NCI-H345 treated with DMSO at 0.1 percent for 48 hours (cell line): ENCODE results near the gene STAG1.
"Not testable (repeated sequence)": the region's sequence is repeated elsewhere in the genome, so short reads cannot be mapped to it uniquely, and the experiment has no call there.

ENCODE experiments used
- DNase-seq: peaks from one replicate; lab custom pipeline; 2025; ENCODE audit not compliant: unreplicated experiment; lab: John Stamatoyannopoulos, UW

The STAG1 gene

DNA sequence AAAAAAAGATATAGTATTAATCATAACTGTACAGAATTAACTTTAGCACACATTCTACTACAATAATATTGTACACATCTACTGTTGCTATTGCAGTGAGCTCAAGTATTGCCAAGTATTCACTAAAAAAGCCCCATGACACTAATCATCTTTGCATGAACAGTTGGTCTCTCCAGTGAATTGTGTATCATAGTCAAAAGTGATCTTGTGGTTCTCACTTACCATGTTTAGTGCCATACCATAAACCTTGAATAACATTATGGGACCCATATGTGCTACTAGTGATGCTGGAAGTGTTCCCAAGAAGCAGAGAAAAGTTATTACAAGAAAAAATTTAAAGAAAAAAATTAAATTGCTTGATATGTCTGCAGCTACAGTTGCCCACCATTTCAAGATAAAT, 324.9 kb downstream of the STAG1 start:
- DNase-seq = no peak

DNA sequence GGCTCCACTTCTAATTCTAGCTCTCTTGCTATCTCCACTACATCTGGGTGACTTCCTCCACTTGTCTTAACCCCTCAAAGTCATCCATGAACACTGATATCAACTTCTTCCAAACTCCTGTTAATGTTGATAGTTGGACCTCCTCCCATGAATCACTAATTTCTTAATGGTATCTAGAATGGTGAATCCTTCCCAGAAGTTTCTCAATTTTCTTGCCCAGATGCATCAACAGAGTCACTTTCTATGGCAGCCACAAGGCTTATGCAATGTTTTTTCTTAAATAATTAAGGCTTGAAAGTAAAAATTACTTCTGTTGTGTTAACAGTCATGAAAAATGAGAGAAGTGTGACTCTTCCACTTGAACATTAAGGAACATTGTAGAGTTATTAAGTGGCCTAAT, 337.7 kb downstream of the STAG1 start:
- no peak for DNase-seq

DNA sequence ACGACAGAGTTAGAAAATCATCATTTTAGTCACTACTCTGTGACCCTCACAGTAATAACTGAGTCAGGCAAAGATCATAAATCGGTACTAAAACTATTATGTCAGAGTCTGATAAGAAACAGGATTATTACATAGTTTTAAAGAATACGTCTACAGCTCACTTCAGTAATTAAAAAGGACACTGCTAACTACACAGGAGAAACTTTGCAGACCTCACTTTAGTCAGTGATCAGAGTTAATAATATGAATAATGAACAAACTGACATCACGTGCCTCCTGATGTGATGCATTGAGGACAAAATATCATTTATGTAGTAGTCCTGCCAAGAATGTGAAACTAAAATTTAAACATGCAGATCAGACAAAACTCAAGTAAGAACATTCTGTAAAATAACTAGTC, 339.9 kb downstream of the STAG1 start:
- no peak for DNase-seq

DNA sequence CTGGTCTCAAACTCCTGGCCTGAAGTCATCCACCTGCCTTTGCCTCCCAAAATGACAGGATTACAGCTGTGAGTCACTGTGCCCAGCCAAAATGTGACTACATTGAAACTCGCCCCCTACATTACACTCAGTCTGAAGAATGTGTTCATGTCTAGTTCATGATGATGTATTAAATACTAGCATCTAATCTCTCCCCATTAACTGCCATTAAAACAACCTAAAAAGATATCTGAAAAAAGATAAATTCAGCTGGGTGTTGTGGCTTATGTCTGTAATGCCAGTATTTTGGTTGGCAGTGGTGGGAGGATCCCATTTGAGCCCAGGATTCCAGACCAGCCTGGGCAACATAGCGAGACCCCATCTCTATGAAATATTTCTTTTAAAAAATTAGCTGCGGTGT, 342.6 kb downstream of the STAG1 start:
- no peak for DNase-seq

DNA sequence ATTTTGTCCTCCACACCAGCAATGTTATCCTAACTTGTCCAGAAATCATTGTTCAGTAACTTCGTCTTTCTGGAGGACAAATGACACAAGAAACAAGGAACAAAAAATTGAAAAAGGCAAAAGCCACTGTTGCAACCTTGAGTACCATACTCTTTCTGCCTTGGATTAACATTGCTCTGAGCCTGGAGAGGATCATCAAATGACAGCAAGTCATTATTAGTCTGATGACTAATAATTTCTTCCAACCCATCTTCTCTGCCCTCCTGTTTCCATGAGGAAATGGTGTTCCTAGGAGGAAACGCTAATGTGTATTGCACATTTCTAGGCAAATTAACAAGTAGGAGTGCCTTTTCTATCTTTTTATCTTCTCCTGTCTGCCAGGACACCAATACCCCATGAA, 348.1 kb downstream of the STAG1 start:
- DNase-seq = no peak

DNA sequence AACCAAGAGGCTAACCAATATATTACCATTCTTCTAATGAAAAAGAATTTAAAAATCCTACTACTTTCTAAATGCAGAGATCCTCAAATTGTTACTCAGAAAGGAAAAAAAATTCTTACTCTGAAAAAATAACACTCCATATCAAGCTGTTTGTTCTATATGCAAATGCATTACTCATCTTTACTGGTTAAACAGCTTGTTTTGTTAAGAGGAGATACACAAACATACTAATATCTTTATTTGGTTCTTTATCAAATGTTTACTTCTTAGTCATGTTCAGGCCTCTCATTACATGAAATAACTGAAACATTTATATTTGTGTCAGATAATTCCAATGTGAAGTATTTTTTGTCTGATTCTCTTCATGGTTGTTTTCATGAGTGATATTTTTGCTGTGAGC, 355.3 kb downstream of the STAG1 start:
- DNase-seq = no peak

DNA sequence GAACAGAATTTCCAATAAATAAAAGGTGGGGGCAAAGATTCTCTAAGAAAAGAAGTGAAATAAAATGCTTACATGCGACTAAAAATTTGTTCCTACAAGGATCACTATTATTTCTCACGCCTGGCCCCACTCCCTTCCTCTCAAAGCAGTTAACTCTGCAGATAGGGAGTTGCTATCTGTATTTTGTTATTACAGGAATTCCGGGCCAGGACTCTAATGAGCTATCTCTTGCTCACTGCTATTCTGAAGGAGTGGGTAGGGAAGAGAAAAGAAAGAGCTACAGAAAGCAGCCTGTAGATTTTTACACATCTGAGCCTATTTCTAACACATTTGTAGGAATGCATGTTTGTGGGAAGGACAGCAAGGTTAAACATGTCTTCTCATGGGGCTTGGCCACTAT, 361.6 kb downstream of the STAG1 start:
- no peak for DNase-seq

DNA sequence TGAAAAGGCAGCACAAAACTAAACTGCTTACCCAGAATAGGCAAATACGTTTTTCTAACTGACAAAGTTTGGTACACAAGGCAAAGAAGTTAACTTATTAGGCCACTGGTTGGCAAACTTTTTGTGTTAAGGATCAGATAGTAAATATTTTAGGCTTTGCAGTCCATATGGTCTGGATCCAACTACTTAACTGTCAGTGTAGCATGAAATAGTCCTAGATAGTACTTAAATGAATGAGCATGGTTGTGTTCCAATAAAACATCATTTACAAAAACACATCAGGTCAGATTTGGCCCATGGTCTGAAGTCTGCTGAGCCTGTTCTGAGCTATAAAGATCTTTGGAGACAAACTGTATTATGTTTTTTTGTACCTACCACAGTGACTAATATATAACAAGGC, 365.1 kb downstream of the STAG1 start:
- DNase-seq = no peak

DNA sequence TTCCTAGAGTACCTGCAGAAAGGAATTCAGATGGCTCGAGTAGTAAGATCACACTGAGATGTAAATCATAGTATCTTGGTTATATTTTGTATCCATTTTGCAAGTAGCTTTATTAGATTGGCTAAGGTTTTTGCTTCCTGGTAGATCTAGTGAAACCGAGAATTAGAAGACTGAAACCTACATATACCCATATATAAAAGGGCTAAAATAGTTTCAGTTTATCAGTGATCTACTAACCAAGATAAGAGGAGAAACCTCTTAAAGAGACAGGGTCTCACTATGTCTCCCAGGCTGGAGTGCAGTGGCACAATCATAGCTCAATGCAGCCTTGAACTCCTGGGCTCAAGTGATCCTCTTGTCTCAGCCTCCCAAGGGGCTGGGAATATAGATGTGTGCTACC, 366.7 kb downstream of the STAG1 start:
- no peak for DNase-seq

DNA sequence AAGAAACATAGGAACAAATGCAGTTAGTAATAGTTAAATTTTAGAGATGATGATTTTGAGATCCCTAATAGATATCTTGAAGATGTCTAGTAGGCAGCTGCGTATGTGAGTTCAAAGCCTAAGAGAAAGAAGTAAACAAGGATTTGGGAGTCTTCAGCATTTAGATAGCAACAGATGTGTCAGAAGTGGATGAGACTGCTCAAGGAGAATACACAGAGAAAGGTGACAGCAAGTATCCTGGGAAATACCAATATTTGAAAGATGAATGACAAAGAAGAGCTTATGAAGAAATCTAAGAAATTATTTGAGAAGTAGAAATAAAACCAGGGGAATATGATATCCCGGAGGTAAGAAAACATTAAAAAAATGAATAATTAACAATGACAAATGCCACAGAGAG, 371.1 kb downstream of the STAG1 start:
- no peak for DNase-seq

DNA sequence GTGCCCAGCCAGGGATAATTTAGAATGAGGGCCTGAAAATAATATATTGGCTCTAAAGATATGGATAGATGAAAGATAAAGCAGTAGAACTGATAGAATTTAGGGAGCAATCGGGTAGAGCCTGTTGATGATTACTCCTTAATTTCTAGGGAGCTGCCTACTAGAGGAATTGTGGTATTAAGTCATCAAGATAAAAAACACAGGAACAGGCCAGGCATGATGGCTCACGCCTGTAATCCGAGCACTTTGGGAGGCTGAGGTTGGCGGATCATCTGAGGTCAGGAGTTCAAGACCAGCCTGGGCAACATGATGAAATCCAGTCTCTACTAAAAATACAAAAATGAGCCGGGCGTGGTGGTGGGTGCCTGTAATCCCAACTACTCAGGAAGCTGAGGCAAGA, 371.6 kb downstream of the STAG1 start:
- no peak for DNase-seq

DNA sequence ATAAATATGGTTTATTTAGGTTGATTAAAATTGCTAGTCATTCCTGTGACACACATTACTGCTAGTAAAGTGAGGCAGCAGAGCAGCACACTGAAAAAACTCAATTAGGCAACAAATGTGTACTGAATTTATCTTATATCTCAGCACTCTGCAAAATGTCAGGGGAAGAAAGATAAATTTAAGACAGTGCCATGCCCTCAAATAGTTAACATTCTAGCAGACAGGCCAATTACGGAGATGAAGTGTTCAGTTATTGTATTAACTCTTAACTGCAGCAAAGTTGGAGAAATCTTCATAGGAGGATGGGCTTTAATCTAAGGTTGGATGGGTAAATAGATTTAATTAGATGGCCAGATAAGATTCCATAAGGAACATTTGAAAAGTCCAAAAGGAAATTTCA, 374.2 kb downstream of the STAG1 start:
- no peak for DNase-seq

DNA sequence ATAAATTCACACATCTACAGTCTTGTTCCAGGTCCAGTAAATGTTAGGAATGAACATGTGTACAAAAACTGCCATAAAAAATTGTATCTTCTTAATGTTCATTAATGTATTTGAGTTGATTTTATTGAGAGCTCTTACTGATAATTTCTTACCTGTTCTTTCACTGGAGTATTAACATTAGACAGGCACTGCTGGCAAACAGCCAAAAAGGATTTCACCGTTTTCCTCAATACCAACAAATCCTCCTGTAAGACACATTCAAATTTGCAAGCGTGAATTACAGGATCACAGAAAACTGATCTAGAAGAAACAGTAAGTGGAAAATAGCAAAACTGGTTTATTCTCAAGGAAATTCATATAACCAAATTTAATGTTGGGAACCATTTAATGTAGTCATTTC, 374.7 kb downstream of the STAG1 start:
- DNase-seq = no peak

DNA sequence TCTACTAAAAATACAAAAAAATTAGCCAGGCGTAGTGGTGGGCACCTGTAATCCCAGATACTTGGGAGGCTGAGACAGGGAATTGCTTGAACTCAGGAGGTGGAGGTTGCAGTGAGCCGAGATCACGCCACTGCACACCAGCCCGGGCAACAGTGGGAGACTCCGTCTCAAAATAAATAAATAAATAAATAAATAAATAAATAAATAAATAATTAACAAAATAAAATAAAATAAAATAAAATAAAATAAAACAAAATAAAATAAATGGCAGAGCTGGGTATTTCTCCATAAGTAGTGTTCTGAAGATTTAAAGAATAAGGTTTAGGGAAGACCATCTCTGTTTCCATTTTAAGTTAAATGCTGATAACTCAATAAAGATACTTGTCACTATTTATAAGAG, 376.4 kb downstream of the STAG1 start:
- DNase-seq = not testable (repeated sequence)

DNA sequence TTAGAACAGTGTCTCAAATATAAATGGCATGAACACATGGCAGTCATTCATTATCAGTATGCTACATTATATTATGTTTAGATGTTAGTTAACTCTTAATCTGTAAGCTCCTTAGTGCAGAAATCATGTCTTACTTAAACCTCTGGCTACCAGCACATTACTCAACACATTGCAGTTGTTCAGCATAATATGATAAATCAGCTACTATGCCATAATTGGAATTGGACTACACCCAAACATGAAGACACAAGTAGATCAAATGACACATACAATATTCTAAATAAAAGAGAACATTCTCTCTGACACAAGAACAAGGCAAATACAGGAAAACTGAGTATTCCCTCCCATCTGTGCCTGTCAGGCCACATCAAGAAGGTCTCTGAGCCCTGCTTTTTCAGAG, 385.9 kb downstream of the STAG1 start:
- no peak for DNase-seq

DNA sequence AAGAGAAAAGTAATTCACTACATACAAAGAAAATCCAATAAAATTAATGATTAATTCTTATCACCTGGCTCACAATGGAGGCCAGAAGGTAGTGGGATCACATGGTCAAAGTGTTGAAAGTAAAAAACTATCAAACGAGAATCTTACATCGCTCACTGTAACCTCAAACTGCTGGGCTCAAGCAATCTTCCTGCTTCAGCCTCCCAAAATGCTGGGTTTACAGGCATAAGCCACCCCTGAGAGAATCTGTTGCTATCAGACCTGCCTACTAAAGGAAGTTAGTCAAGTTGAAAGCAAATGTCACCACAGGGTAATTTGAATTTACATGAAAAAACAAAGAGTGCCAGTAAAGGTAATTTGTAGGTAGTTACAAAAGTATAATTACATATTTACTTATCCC, 398.7 kb downstream of the STAG1 start:
- DNase-seq = no peak

DNA sequence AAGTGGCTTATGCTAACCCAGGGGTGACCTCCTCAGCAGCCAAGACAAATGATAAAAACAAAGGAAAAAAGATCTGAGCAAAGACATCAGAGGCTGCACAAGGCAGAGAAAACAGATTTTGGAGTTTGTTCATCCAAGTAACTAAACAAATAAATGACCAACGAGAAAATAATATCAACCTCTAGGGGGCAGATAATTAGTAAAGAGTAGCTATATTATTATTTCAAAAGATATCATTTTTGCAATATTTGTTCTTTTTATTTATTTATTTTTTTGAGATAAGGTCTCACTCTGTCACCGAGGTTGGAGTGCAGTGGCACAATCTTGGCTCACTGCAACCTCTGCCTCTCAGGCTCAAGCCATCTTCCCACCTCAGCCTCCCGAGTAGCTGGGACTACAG, 400.3 kb downstream of the STAG1 start:
- DNase-seq = no peak

DNA sequence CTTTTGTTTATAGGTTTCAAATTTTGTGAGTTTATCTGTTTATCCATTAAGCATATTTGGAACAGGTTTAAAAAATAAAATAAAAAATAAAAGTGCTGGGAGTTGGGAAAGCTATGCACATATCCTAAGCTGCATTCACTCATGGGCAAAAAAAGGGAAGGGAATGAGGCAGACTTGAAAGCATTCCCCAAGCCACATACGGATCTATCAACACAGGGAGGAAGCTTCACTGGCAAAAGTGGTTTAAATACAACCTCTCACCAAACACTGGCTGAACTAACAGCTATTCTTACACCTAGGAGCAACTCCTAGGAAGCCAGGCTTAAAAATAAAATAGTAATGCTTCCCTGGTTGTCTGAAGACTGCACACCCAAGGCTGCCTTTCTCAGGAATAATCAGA, 400.8 kb downstream of the STAG1 start:
- no peak for DNase-seq

DNA sequence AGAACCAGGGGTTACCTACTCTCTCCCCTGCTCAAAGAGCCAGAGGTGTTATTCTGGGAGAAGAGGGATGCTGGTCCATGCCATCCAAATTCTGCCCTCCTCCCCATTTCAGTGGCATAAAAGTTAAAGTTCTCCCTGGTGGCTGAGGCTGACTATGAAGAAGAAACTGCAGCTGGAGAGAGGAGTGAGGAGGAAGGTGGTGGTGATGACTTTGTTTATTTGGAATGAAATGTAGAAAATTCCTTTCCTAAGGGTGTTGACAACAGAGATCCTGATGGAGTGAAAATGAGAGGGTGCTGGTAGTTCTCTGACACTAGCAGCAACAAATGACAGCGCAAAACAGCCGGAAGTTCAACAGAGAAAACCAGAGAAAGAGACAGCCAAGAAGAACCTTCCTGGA, 401.6 kb downstream of the STAG1 start:
- no peak for DNase-seq

DNA sequence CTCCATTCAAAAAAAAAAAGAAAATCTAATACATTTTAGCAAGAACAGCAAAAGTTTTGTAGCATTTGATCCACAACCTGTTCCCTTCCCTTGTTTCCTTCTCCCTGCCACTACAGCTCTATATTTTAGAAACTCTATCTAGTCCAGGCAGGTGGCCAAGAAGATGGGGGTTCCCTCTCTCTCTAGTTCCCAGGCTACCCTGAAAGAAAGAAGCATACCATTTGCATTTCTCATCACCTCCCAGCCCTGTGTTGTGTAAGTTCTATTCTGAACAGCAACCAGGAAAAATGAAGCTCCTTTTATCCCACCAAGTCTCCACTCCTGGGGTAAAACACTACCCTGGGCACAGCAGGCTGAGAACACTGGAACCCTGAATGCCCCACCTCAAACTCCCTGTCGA, 402.0 kb downstream of the STAG1 start:
- DNase-seq = no peak

DNA sequence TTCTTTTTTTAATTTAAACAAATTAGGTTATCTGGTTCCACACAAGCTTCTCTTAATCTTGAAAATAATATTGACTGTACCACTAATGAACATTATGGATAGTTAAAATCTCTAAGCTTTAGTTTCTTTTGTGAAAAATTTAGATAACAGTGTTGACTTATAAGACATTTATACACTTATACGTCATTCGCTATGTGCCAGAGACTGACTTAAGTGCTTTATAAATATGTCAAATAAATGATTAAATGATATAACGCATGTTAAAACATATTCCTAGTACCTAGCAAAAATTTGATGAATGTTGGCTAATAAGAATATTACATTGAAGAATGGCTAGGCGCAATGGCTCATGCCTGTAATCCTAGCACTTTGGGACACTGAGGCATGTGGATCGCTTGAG, 405.7 kb downstream of the STAG1 start:
- no peak for DNase-seq

DNA sequence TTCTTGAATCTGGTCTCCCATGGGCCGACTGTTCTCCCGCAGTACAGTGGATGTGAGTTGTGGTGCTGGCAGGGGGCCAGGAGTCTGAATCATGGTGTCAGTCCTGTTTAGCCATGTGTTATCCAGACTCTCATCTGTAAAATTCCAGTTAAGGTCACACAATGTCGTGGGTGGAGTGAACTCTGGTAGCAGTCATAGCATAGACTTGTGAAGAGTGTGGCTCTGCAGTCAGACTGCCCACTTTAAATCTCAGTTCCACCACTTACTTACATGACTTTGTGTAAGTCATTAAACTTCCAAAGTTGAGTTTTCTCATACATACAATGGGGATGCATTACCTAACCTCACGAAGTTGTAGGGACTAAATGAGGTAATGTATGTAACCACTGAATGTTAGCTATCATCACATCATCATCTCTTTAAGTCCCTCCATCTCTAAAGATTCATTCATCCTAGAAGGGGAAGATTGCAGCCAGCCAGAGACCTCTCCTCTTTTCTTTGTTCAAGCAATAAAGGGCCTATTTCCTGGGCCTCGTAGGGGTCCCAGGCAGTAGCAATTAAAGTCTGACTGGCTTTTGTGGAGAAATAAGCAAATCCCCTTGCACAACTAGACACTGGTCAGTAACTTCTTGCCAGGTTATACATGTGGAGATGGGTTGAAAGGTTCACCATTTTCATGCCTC, 408.2 kb downstream of the STAG1 start:
- no peak for DNase-seq

DNA sequence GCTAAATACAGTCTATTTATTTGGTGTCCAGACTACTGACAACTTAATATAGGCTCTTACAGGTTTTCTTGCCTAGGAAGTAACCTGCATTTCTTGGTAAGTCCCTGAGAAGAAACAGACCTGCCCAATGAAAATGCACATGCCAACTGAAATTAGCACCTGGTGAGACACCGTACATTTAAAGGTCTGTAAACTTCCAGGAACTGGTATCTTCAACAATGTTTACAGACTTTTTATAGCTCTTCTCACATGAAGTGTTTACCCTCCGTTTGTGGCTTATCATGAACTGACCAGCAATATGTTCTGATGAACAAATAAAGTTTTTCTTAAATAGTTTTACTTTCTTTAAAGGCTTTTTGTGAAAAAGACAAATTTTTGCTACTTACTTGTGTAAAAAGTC, 408.7 kb downstream of the STAG1 start:
- no peak for DNase-seq
